GM12878 (cell line): ENCODE data around the gene CAMLG. TPM values are rescaled to one million over a fixed set of nuclear protein-coding genes. Genes with fewer than 3 reads are reported as not detected.
"Not testable (repeated sequence)": the region's sequence is repeated elsewhere in the genome, so short reads cannot be mapped to it uniquely, and the experiment has no call there.

ENCODE experiments used
- ATAC-seq: fragments of 200-7000 bp; cut with Tn5 transposase; 3 replicates; pipeline ENCODE4 v1.9.1; 2020; ENCODE audit warnings: mild to moderate bottlenecking, moderate library complexity
- BruUV-seq: library from RNA; stranded (reverse); fragments of 400-500 nt; replicated peaks from 2 replicates; lab custom pipeline; 2021; lab: Mats Ljungman, UMichigan
- CTCF ChIA-PET: fragments of 300-600 bp; sonication (Branson Sonifier 250); formaldehyde crosslinking; extraction: SDS; loops from one replicate; lab custom pipeline; 2021; ENCODE audit warnings: inconsistent platforms; lab: Yijun Ruan, JAX
- POLR2A ChIA-PET: fragments of 350-600 bp; formaldehyde crosslinking; extraction: SDS; loops from one replicate; lab custom pipeline; 2021; ENCODE audit warnings: inconsistent platforms; lab: Charles Lee
- RAD21 ChIA-PET: fragments of 300-600 bp; sonication (Branson Sonifier 250); formaldehyde crosslinking; loops from one replicate; lab custom pipeline; 2023; ENCODE audit warnings: antibody characterized with exemption; ENCODE audit not compliant: unreplicated experiment; lab: Charles Lee
- SMC1A ChIA-PET: fragments of 300-600 bp; sonication (Branson Sonifier 250); formaldehyde crosslinking; loops from one replicate; lab custom pipeline; 2023; ENCODE audit not compliant: unreplicated experiment, uncharacterized antibody; lab: Charles Lee
- DNase-seq: peaks from one replicate; pipeline ENCODE4 v3.0.0-alpha.2; 2011; ENCODE audit warnings: low read depth, low spot score
- FAIRE-seq: peaks from 3 replicates; lab custom pipeline; 2011; peaks lifted over from hg19 to GRCh38; lab: Jason Lieb, UNC
- H2AFZ ChIP-seq: 2 replicates; pipeline ENCODE4 v1.6.0; 2011; ENCODE audit warnings: low read depth, low read length, control low read depth; ENCODE audit not compliant: control insufficient read depth
- H3K27ac ChIP-seq: 2 replicates; pipeline ENCODE4 v1.5.1; 2011; ENCODE audit warnings: control low read depth; ENCODE audit not compliant: control insufficient read depth, insufficient read depth
- H3K27me3 ChIP-seq, 2 experiments: replicated peaks in 1 of 2; 2 replicates each; pipeline versions ENCODE4 v1.6.0 to v1.6.1; 2011; ENCODE audit warnings: low read length in 1 of 2; ENCODE audit not compliant: control insufficient read depth in 2 of 2, insufficient read depth in 2 of 2
- H3K36me3 ChIP-seq, 2 experiments: 2 replicates each; pipeline ENCODE4 v1.5.1; 2011; ENCODE audit warnings: low read length in 1 of 2; ENCODE audit not compliant: control insufficient read depth in 2 of 2, insufficient read depth in 2 of 2
- H3K4me1 ChIP-seq: 2 replicates; pipeline ENCODE4 v1.6.1; 2011; ENCODE audit warnings: mild to moderate bottlenecking, low read length, moderate library complexity, mixed read lengths; ENCODE audit not compliant: control insufficient read depth, insufficient read depth
- H3K4me2 ChIP-seq: 2 replicates; pipeline ENCODE4 v1.6.0; 2011; ENCODE audit warnings: control low read depth; ENCODE audit not compliant: control insufficient read depth, insufficient read depth
- H3K4me3 ChIP-seq: fragments of 200-600 bp; sonication (generic); 2 replicates; pipeline ENCODE4 v1.5.1; 2016
- H3K79me2 ChIP-seq: 2 replicates; pipeline ENCODE4 v1.6.0; 2011; ENCODE audit warnings: low read length; ENCODE audit not compliant: control insufficient read depth, insufficient read depth
- H3K9ac ChIP-seq: 2 replicates; pipeline ENCODE4 v1.8.0; 2011; ENCODE audit warnings: low read length, control low read depth, mixed read lengths; ENCODE audit not compliant: control insufficient read depth, insufficient read depth
- H3K9me3 ChIP-seq: replicated peaks from 3 replicates; pipeline ENCODE4 v1.5.1; 2011; ENCODE audit warnings: mild to moderate bottlenecking, low read length; ENCODE audit not compliant: control insufficient read depth, insufficient read depth
- H4K20me1 ChIP-seq: 2 replicates; pipeline ENCODE4 v1.6.0; 2011; ENCODE audit not compliant: control insufficient read depth, insufficient read depth
- HDGF ChIP-seq: fragments of 450-650 bp; IDR thresholded peaks from 2 replicates; pipeline ENCODE4 v1.6.1; 2016; ENCODE audit warnings: antibody characterized with exemption
- RAD51 ChIP-seq: fragments of 450-650 bp; IDR thresholded peaks from 2 replicates; pipeline ENCODE4 v1.6.1; 2016; ENCODE audit warnings: moderate library complexity, mild to moderate bottlenecking, inconsistent platforms
- RELB ChIP-seq: fragments of 450-650 bp; IDR thresholded peaks from 2 replicates; pipeline ENCODE4 v1.6.1; 2017; ENCODE audit warnings: low read depth, mild to moderate bottlenecking, moderate library complexity
- WGBS: methylation state at CpG from one replicate; pipeline ENCODE4 v1.1.6; 2016; ENCODE audit warnings: low lambda C conversion rate; ENCODE audit not compliant: insufficient replicate concordance, insufficient coverage; ENCODE audit errors: missing lambda C conversion rate; 5-methylcytosine and 5-hydroxymethylcytosine counted together
- in situ Hi-C: fragments of 300-500 bp; cut with MboI; formaldehyde crosslinking; loops from 9 replicates; pipeline ENCODE4 v1.14.3; 2018; ENCODE audit warnings: mixed read lengths
- intact Hi-C: fragments of 100-400 bp; cut with micrococcal nuclease; formaldehyde crosslinking; loops from one replicate; pipeline ENCODE4 v1.14.2; 2022; ENCODE audit not compliant: unreplicated experiment
- polyA plus RNA-seq, 11 experiments: library from polyadenylated mRNA; depleted of rRNA in 4 of 11; unstranded in 6 of 11; stranded (reverse) in 5 of 11; fragments of >200 nt; fragmentation: Nextera tagmentation in 4 of 11; fragmentation: Illumina TruSeq in 1 of 11; extraction: Ambion mirVana in 4 of 11; extraction: Trizol in 1 of 11; gene quantifications; 1 replicate in 1 of 11; 2 replicates in 10 of 11; pipeline versions ENCODE4 v1.2.1 to v1.2.3, GENCODE V29; 2011 to 2016; ENCODE audit warnings: inconsistent platforms in 2 of 11, missing spikeins in 2 of 11, low read depth in 1 of 11
- total RNA-seq, 4 experiments: library from RNA; depleted of rRNA in 3 of 4; stranded (reverse); fragments of >200 nt in 3 of 4; fragmentation: Illumina TruSeq in 1 of 4; extraction: Trizol in 1 of 4; gene quantifications; 2 replicates each; pipeline versions ENCODE4 v1.2.1 to v1.2.3, GENCODE V29; 2013 to 2021

The CAMLG gene
- total and polyA plus RNA-seq, 10 of the 15 experiments (the other 5 are each of a cell fraction or from before 2014, with no cell fraction given) = 18.5 to 51.7 (median 25.5) TPM

- TF ChIP-seq RELB (no peak), RAD51 (no peak)
Measured at GRCh38 chr5:134714541-134714940, 23.8 kb upstream of the CAMLG start (continued).

- POLR2A ChIA-PET = not testable (repeated sequence)
Measured at GRCh38 chr5:134715466-134715865, 22.9 kb upstream of the CAMLG start.

GRCh38 chr5:134724872-134725271 lies 13.5 kb upstream of the CAMLG start:
- H3K27ac ChIP-seq = no peak overlapping the region
- POLR2A ChIA-PET = interaction anchor here (1.2 kb wide), 1 partner anchor 180 kb away, joined by 3 read pairs; the partner anchor contains the start of gene PCBD2
- TSS peak; percentile 48 for BruUV-seq
- CTCF ChIA-PET = no interaction called here
- no peak for ATAC-seq
- no peaks in the 10 kb centered on the region for H3K4me1 ChIP-seq
- TF ChIP-seq HDGF = no peak
- no peaks in the 10 kb centered on the region for H3K27me3 ChIP-seq
- no peaks in the 10 kb centered on the region for H3K79me2 ChIP-seq
- no peak overlapping the region for H3K4me2 ChIP-seq
- no peak overlapping the region for H2AFZ ChIP-seq
- in situ Hi-C loops = loop anchor here (25.0 kb wide), 1 partner anchor 462 kb away; no protein-coding TSS in a partner anchor
- SMC1A ChIA-PET = interaction anchor here (1.5 kb wide), 1 partner anchor 24 kb away, joined by 3 read pairs; no protein-coding TSS in a partner anchor
- H4K20me1 ChIP-seq = no peaks in the 10 kb centered on the region
- no peaks in the 10 kb centered on the region for H3K9me3 ChIP-seq
- RAD21 ChIA-PET = no interaction called here
- H3K9ac ChIP-seq = no peak overlapping the region
- no peak for DNase-seq
- 89% methylated on average over 1 of the region's 1 CpG for WGBS
- no peak overlapping the region for H3K4me3 ChIP-seq
- intact Hi-C loops = no loop called here
- FAIRE-seq = no peak
- peaks cover 4 to 10% of the 10 kb centered on the region in 2 experiments for H3K36me3 ChIP-seq

More at GRCh38 chr5:134715466-134715865, 22.9 kb upstream of the CAMLG start:
- H3K4me3 ChIP-seq, RAD21 ChIA-PET, H3K4me1 ChIP-seq, H3K4me2 ChIP-seq, H2AFZ ChIP-seq, H3K27me3 ChIP-seq, CTCF ChIA-PET, H3K79me2 ChIP-seq, H3K9me3 ChIP-seq, DNase-seq, FAIRE-seq, intact Hi-C loops, SMC1A ChIA-PET, H3K27ac ChIP-seq, H4K20me1 ChIP-seq, H3K9ac ChIP-seq, ATAC-seq, BruUV-seq: not testable (repeated sequence)
- H3K36me3 ChIP-seq = peaks cover 4 to 34% of the 10 kb centered on the region in 2 experiments
- 72% methylated on average over 4 of the region's 4 CpGs for WGBS
- in situ Hi-C loops = loop anchor here (5.0 kb wide), 1 partner anchor 38 kb away; no protein-coding TSS in a partner anchor
